Stomach (tissue), 4 donors: ENCODE measurements around the gene SYNPO.

Experiments used
- EP300 ChIP-seq: sonication (generic); formaldehyde crosslinking; IDR thresholded peaks from one replicate; pipeline ENCODE4 v1.6.1; 2017; ENCODE audit warnings: antibody characterized with exemption
- POLR2AphosphoS5 ChIP-seq, 3 donors: sonication (generic); formaldehyde crosslinking; IDR thresholded peaks; one replicate each; pipeline ENCODE4 v1.6.1; 2016; ENCODE audit warnings: antibody characterized with exemption in 3 of 3

DNA sequence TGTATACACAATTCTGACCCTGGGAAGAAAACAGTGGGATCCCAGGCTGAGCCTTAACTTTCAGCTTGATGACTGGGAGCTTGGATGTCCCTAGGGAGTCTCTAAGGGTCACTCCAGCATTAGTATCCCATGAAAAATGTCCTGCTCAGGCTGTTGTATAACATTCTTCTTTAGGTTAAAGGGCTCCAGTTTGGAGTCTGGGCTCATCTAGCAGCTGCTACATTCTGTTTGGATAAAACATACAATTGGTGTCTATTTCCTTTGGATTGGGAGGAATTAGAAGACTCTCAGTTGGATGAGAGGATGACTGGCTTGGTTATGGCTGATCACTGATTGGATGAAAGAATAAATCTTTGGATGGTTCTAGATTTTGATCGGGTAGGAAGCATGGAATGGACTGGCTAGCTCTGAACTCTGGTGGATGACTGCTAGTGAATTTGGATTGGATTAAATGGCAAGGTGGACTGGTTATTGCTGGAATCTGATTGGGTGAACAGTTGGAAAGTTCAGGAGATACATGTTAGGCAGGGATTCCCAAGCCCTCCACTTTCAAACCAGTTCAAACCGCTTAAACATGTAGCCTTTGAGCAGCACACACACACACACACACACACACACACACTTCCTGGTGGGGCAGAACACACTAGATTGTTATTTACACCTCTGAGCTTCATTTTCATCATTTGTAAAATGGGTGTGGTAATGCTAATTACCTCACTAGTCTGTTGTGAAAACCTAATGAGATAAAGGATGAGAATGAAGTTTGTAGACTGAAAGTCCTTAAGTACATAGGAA is 13.5 kb downstream of the SYNPO start:
- TF ChIP-seq EP300 (no peak), POLR2AphosphoS5 (IDR thresholded peaks at IDR 0.05) (no peak)
